OCI-LY1 (cell line): ENCODE data around the gene PHLDB2.

Experiments
- H2AFZ ChIP-seq: fragments of 200-600 bp; sonication (generic), shearing (Covaris generic); 2 replicates; pipeline ENCODE4 v1.6.0; 2014; ENCODE audit warnings: antibody characterized with exemption, mild to moderate bottlenecking, low read length
- H3F3A ChIP-seq: fragments of 200-600 bp; sonication (generic), shearing (Covaris generic); 2 replicates; pipeline ENCODE4 v1.6.0; 2014; ENCODE audit warnings: mild to moderate bottlenecking, antibody characterized with exemption, low read length, moderate library complexity; ENCODE audit not compliant: insufficient read depth
- H3K27ac ChIP-seq: fragments of 200-600 bp; sonication (generic); 2 replicates; pipeline ENCODE4 v1.5.1; 2014; ENCODE audit warnings: low read length, mixed run types, mild to moderate bottlenecking, low read depth; ENCODE audit not compliant: poor library complexity, severe bottlenecking
- H3K27me3 ChIP-seq: fragments of 200-600 bp; sonication (generic); 2 replicates; pipeline ENCODE4 v1.6.0; 2014; ENCODE audit warnings: antibody characterized with exemption, mild to moderate bottlenecking, low read length, moderate library complexity; ENCODE audit not compliant: insufficient read depth
- H3K36me3 ChIP-seq: fragments of 200-600 bp; sonication (generic); 2 replicates; pipeline ENCODE4 v1.6.1; 2014; ENCODE audit warnings: mild to moderate bottlenecking, antibody characterized with exemption, low read length, moderate library complexity, mixed read lengths; ENCODE audit not compliant: insufficient read depth
- H3K4me1 ChIP-seq: fragments of 200-600 bp; sonication (generic); 2 replicates; pipeline ENCODE4 v1.5.1; 2014; ENCODE audit warnings: mild to moderate bottlenecking, low read length, moderate library complexity; ENCODE audit not compliant: insufficient read depth, severe bottlenecking
- H3K4me2 ChIP-seq: fragments of 200-600 bp; sonication (generic), shearing (Covaris generic); 2 replicates; pipeline ENCODE4 v1.6.1; 2014; ENCODE audit warnings: low read length
- H3K4me3 ChIP-seq: fragments of 200-600 bp; sonication (generic); 2 replicates; pipeline ENCODE4 v1.5.1; 2014; ENCODE audit warnings: low read length, low read depth, mild to moderate bottlenecking, mixed read lengths; ENCODE audit not compliant: poor library complexity, severe bottlenecking
- H3K79me2 ChIP-seq: fragments of 200-600 bp; shearing (Covaris generic); 2 replicates; pipeline ENCODE4 v1.6.1; 2016; ENCODE audit warnings: mixed run types, low read length, mixed read lengths; ENCODE audit not compliant: insufficient read depth
- H3K9ac ChIP-seq: fragments of 200-600 bp; sonication (generic), shearing (Covaris generic); 2 replicates; pipeline ENCODE4 v1.6.1; 2014; ENCODE audit warnings: mild to moderate bottlenecking, low read length, mixed read lengths
- H3K9me2 ChIP-seq: fragments of 200-600 bp; sonication (generic), shearing (Covaris generic); 2 replicates; pipeline ENCODE4 v1.6.1; 2014; ENCODE audit warnings: low read depth, mild to moderate bottlenecking, low read length, mixed read lengths
- H3K9me3 ChIP-seq: fragments of 200-600 bp; shearing (Covaris generic); 2 replicates; pipeline ENCODE4 v1.6.1; 2014; ENCODE audit warnings: low read length, mixed read lengths
- H4K20me1 ChIP-seq: fragments of 200-600 bp; sonication (generic), shearing (Covaris generic); 2 replicates; pipeline ENCODE4 v1.6.0; 2016; ENCODE audit warnings: mild to moderate bottlenecking, low read length; ENCODE audit not compliant: insufficient read depth
- EZH2 ChIP-seq: fragments of 200-600 bp; sonication (generic), shearing (Covaris generic); IDR thresholded peaks from 2 replicates; pipeline ENCODE4 v1.8.0; 2017; ENCODE audit warnings: borderline replicate concordance, mixed run types, mild to moderate bottlenecking, antibody characterized with exemption, low read length, moderate library complexity, mixed read lengths
- TF ChIP-seq, protein P1 (sequence below): fragments of 200-600 bp; sonication (generic), shearing (Covaris generic); IDR thresholded peaks from 2 replicates; pipeline ENCODE4 v1.5.1; 2017; ENCODE audit warnings: mild to moderate bottlenecking, antibody characterized with exemption, low read length, moderate library complexity, mixed read lengths

Gene PHLDB2

GRCh38 chr3:111856501-111856900 lies 2.6 kb upstream of the PHLDB2 start:
- H3K9me2 ChIP-seq: no peaks in the 10 kb centered on the region
- no peak overlapping the region for H3K4me3 ChIP-seq
- no peaks in the 10 kb centered on the region for H3K27me3 ChIP-seq
- H4K20me1 ChIP-seq: no peaks in the 10 kb centered on the region
- H3K9ac ChIP-seq: no peak overlapping the region
- H3K36me3 ChIP-seq: no peaks in the 10 kb centered on the region
- H3K27ac ChIP-seq: no peak overlapping the region
- no peak overlapping the region for H2AFZ ChIP-seq
- no peaks in the 10 kb centered on the region for H3K79me2 ChIP-seq
- no peaks in the 10 kb centered on the region for H3F3A ChIP-seq
- H3K4me2 ChIP-seq: no peak overlapping the region
- no peak for TF ChIP-seq EZH2
- TF ChIP-seq, protein P1, sequence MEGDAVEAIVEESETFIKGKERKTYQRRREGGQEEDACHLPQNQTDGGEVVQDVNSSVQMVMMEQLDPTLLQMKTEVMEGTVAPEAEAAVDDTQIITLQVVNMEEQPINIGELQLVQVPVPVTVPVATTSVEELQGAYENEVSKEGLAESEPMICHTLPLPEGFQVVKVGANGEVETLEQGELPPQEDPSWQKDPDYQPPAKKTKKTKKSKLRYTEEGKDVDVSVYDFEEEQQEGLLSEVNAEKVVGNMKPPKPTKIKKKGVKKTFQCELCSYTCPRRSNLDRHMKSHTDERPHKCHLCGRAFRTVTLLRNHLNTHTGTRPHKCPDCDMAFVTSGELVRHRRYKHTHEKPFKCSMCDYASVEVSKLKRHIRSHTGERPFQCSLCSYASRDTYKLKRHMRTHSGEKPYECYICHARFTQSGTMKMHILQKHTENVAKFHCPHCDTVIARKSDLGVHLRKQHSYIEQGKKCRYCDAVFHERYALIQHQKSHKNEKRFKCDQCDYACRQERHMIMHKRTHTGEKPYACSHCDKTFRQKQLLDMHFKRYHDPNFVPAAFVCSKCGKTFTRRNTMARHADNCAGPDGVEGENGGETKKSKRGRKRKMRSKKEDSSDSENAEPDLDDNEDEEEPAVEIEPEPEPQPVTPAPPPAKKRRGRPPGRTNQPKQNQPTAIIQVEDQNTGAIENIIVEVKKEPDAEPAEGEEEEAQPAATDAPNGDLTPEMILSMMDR: no peak
- no peaks in the 10 kb centered on the region for H3K9me3 ChIP-seq
- H3K4me1 ChIP-seq: peaks cover 11% of the 10 kb centered on the region

DNA sequence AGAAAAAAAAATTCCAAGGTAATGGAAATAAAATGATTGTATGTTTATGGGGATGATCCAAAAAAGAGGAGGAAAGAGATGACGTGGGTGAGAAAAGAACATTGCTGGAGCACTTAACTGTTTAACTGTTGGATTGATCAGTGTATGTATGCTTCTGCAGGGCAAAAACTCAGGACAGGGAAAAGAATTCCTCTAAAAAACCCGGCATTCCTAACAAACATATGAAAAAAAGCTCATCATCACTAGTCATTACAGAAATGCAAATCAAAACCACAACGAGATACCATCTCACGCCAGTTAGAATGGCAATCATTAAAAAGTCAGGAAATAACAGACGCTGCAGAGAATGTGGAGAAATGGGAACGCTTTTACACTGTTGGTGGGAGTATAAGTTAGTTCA lies 1.6 kb upstream of the PHLDB2 start:
- no peaks in the 10 kb centered on the region for H3K9me3 ChIP-seq
- no peak overlapping the region for H3K27ac ChIP-seq

GRCh38 chr3:111858642-111859041 lies 423 bp upstream of the PHLDB2 start:
- Histone ChIP-seq H4K20me1 (no peaks in the 10 kb centered on the region), H3K36me3 (no peaks in the 10 kb centered on the region), H3K27ac (no peak overlapping the region), H3K4me3 (peak overlapping the region; percentile 59), H3K9me3 (no peaks in the 10 kb centered on the region), H3K27me3 (no peaks in the 10 kb centered on the region), H3F3A (no peaks in the 10 kb centered on the region), H3K4me1 (peaks cover 11% of the 10 kb centered on the region), H3K9ac (no peak overlapping the region; the same call in 1 of the 2 replicates), H3K9me2 (no peaks in the 10 kb centered on the region), H3K4me2 (peak overlapping the region; percentile 74; the same call in 1 of the 2 replicates), H2AFZ (no peak overlapping the region), H3K79me2 (no peaks in the 10 kb centered on the region)
- TF ChIP-seq, protein P1: no peak
- TF ChIP-seq EZH2: no peak

More for the DNA sequence above, 1.6 kb upstream of the PHLDB2 start:
- Histone ChIP-seq H4K20me1 (no peaks in the 10 kb centered on the region), H2AFZ (no peak overlapping the region), H3K9me2 (no peaks in the 10 kb centered on the region), H3K9ac (no peak overlapping the region), H3K4me2 (no peak overlapping the region), H3K4me1 (peaks cover 11% of the 10 kb centered on the region), H3K36me3 (no peaks in the 10 kb centered on the region), H3F3A (no peaks in the 10 kb centered on the region), H3K79me2 (no peaks in the 10 kb centered on the region), H3K27me3 (no peaks in the 10 kb centered on the region), H3K4me3 (no peak overlapping the region)
- no peak for TF ChIP-seq EZH2
- TF ChIP-seq, protein P1: no peak
